Neural cell (in vitro differentiated cells): ENCODE data around the gene CKLF. TPM values are rescaled to one million over a fixed set of nuclear protein-coding genes. Genes with fewer than 3 reads are reported as not detected.

Source experiments
- H2AFZ ChIP-seq: fragments of 200-600, 300-800 bp; sonication (generic), shearing (Covaris generic); 2 replicates; pipeline ENCODE4 v1.6.0; 2014; ENCODE audit warnings: low read depth, mild to moderate bottlenecking, antibody characterized with exemption, low read length, moderate library complexity
- H3F3A ChIP-seq: fragments of 200-600 bp; shearing (Covaris generic); 2 replicates; pipeline ENCODE4 v1.6.1; 2016; ENCODE audit warnings: mild to moderate bottlenecking, moderate library complexity, mixed read lengths, antibody characterized with exemption, low read length; ENCODE audit not compliant: insufficient read depth, poor library complexity, severe bottlenecking
- H3K27ac ChIP-seq: fragments of 200-600, 300-800 bp; sonication (generic), shearing (Covaris generic); 2 replicates; pipeline ENCODE4 v1.5.1; 2014; ENCODE audit warnings: mild to moderate bottlenecking, low read length, moderate library complexity
- H3K27me3 ChIP-seq: fragments of 300-800, 200-600 bp; sonication (generic), shearing (Covaris generic); 2 replicates; pipeline ENCODE4 v1.6.0; 2014; ENCODE audit warnings: mild to moderate bottlenecking, low read depth, low read length, moderate library complexity; ENCODE audit not compliant: insufficient read depth
- H3K36me3 ChIP-seq: fragments of 300-800, 200-600 bp; sonication (generic), shearing (Covaris generic); 2 replicates; pipeline ENCODE4 v1.5.1; 2014; ENCODE audit warnings: mild to moderate bottlenecking, antibody characterized with exemption, low read length, moderate library complexity; ENCODE audit not compliant: insufficient read depth
- H3K4me2 ChIP-seq: fragments of 300-800, 200-600 bp; sonication (generic), shearing (Covaris generic); 2 replicates; pipeline ENCODE4 v1.6.0; 2014; ENCODE audit warnings: mild to moderate bottlenecking, low read length
- H3K4me3 ChIP-seq: fragments of 300-800, 200-600 bp; sonication (generic), shearing (Covaris generic); 2 replicates; pipeline ENCODE4 v1.5.1; 2014; ENCODE audit warnings: mild to moderate bottlenecking, low read length, moderate library complexity
- H3K79me2 ChIP-seq: fragments of 200-600 bp; shearing (Covaris generic); replicated peaks from 2 replicates; pipeline ENCODE4 v1.6.0; 2014; ENCODE audit warnings: mild to moderate bottlenecking, low read length, moderate library complexity; ENCODE audit not compliant: insufficient read depth
- H3K9ac ChIP-seq: fragments of 300-800, 200-600 bp; sonication (generic), shearing (Covaris generic); 2 replicates; pipeline ENCODE4 v1.6.1; 2016; ENCODE audit warnings: mild to moderate bottlenecking, low read length, mixed read lengths
- H3K9me2 ChIP-seq: fragments of 200-600 bp; shearing (Covaris generic); 2 replicates; pipeline ENCODE4 v1.6.1; 2016; ENCODE audit warnings: mild to moderate bottlenecking, low read length, mixed read lengths; ENCODE audit not compliant: insufficient read depth
- H3K9me3 ChIP-seq: fragments of 200-600, 300-800 bp; sonication (generic), shearing (Covaris generic); 2 replicates; pipeline ENCODE4 v1.6.1; 2016; ENCODE audit warnings: mild to moderate bottlenecking, mixed run types, low read length, moderate library complexity, mixed read lengths
- H4K20me1 ChIP-seq: fragments of 200-600 bp; shearing (Covaris generic); 2 replicates; pipeline ENCODE4 v1.6.1; 2016; ENCODE audit warnings: mild to moderate bottlenecking, mixed run types; ENCODE audit not compliant: insufficient read depth
- EP300 ChIP-seq: fragments of 450-650 bp; conservative IDR thresholded peaks from 2 replicates; pipeline ENCODE4 v1.6.1; 2014; ENCODE audit warnings: antibody characterized with exemption, mild to moderate bottlenecking, moderate library complexity; ENCODE audit not compliant: poor library complexity, severe bottlenecking
- EZH2 ChIP-seq: fragments of 200-600, 300-800 bp; shearing (Covaris generic), sonication (generic); IDR thresholded peaks from 2 replicates; pipeline ENCODE4 v1.6.1; 2014; ENCODE audit warnings: antibody characterized with exemption, low read length, borderline replicate concordance, mild to moderate bottlenecking; ENCODE audit not compliant: insufficient read depth, poor library complexity, severe bottlenecking
- MXI1 ChIP-seq: fragments of 450-650 bp; conservative IDR thresholded peaks from 2 replicates; pipeline ENCODE4 v1.6.1; 2014; ENCODE audit warnings: antibody characterized with exemption, mild to moderate bottlenecking; ENCODE audit not compliant: poor library complexity, severe bottlenecking
- POLR2AphosphoS5 ChIP-seq: IDR thresholded peaks from 2 replicates; pipeline ENCODE4 v1.6.1; 2012
- RAD21 ChIP-seq: fragments of 450-650 bp; conservative IDR thresholded peaks from 2 replicates; pipeline ENCODE4 v1.6.1; 2014; ENCODE audit warnings: antibody characterized with exemption, mild to moderate bottlenecking, moderate library complexity
- REST ChIP-seq: IDR thresholded peaks from 2 replicates; pipeline ENCODE4 v1.6.1; 2012; ENCODE audit warnings: borderline replicate concordance
- SMC3 ChIP-seq: fragments of 450-650 bp; conservative IDR thresholded peaks from 2 replicates; pipeline ENCODE4 v1.6.1; 2014; ENCODE audit warnings: antibody characterized with exemption, mild to moderate bottlenecking, moderate library complexity; ENCODE audit not compliant: poor library complexity
- TAF1 ChIP-seq: IDR thresholded peaks from 2 replicates; pipeline ENCODE4 v1.6.1; 2012; ENCODE audit warnings: low read depth
- polyA plus RNA-seq: library from polyadenylated mRNA; depleted of rRNA; stranded (reverse); fragments of >200 nt; gene quantifications from 2 replicates; pipeline ENCODE4 v1.2.3, GENCODE V29; 2014
- TF ChIP-seq, protein P1 (sequence below): fragments of 450-650 bp; IDR thresholded peaks from 2 replicates; pipeline ENCODE4 v1.5.1; 2014; ENCODE audit warnings: antibody characterized with exemption, mild to moderate bottlenecking, moderate library complexity; ENCODE audit not compliant: poor library complexity, severe bottlenecking

Gene CKLF
- polyA plus RNA-seq, 1 donor from 2014 or later = 40.8 TPM

- no peak for TF ChIP-seq REST
These were observed 53.8 kb downstream of the CKLF start (continued) for GRCh38 chr16:66605979-66606751.

- H2AFZ ChIP-seq = no peak overlapping the region
- no peak overlapping the region for H3K4me2 ChIP-seq
- no peak overlapping the region for H3K9ac ChIP-seq
These were observed 56.1 kb downstream of the CKLF start for GRCh38 chr16:66608241-66609138.

More at GRCh38 chr16:66608241-66609138, 56.1 kb downstream of the CKLF start:
- H3K36me3 ChIP-seq = no peaks in the 10 kb centered on the region
- no peaks in the 10 kb centered on the region for H3K9me3 ChIP-seq
- H3K79me2 ChIP-seq = no peaks in the 10 kb centered on the region
- H3K9me2 ChIP-seq = no peaks in the 10 kb centered on the region
- H3K27me3 ChIP-seq = no peaks in the 10 kb centered on the region
- H3K27ac ChIP-seq = no peak overlapping the region
- no peaks in the 10 kb centered on the region for H3F3A ChIP-seq
- no peak overlapping the region for H3K4me3 ChIP-seq
- no peaks in the 10 kb centered on the region for H4K20me1 ChIP-seq
- TF ChIP-seq TAF1 (no peak), REST (no peak), MXI1 (peak; percentile 79), RAD21 (peak; percentile 81), EP300 (no peak), SMC3 (peak; percentile 90), POLR2AphosphoS5 (no peak), EZH2 (no peak)
- TF ChIP-seq, protein P1, sequence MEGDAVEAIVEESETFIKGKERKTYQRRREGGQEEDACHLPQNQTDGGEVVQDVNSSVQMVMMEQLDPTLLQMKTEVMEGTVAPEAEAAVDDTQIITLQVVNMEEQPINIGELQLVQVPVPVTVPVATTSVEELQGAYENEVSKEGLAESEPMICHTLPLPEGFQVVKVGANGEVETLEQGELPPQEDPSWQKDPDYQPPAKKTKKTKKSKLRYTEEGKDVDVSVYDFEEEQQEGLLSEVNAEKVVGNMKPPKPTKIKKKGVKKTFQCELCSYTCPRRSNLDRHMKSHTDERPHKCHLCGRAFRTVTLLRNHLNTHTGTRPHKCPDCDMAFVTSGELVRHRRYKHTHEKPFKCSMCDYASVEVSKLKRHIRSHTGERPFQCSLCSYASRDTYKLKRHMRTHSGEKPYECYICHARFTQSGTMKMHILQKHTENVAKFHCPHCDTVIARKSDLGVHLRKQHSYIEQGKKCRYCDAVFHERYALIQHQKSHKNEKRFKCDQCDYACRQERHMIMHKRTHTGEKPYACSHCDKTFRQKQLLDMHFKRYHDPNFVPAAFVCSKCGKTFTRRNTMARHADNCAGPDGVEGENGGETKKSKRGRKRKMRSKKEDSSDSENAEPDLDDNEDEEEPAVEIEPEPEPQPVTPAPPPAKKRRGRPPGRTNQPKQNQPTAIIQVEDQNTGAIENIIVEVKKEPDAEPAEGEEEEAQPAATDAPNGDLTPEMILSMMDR = peak; percentile 92
